Keratinocyte (primary cell): ENCODE results near the gene TMCO4. TPM values are rescaled to one million over a fixed set of nuclear protein-coding genes. Genes with fewer than 3 reads are reported as not detected.

Experiments used
- DNase-seq: peaks from one replicate; pipeline ENCODE4 v3.0.0-alpha.2; 2011; ENCODE audit warnings: low read depth, missing footprints, low spot score
- FAIRE-seq: peaks from 2 replicates; lab custom pipeline; 2011; peaks lifted over from hg19 to GRCh38; lab: Jason Lieb, UNC
- H2AFZ ChIP-seq: 2 replicates; pipeline ENCODE4 v1.6.0; 2012; ENCODE audit warnings: low read length, control low read depth, inconsistent platforms; ENCODE audit not compliant: control insufficient read depth
- H3K27ac ChIP-seq: 2 replicates; pipeline ENCODE4 v1.5.1; 2011; ENCODE audit warnings: low read length; ENCODE audit not compliant: control insufficient read depth, insufficient read depth
- H3K27me3 ChIP-seq: 3 replicates; pipeline ENCODE4 v1.6.0; 2011; ENCODE audit warnings: low read length; ENCODE audit not compliant: control insufficient read depth, insufficient read depth; ENCODE audit errors: extremely low read depth
- H3K36me3 ChIP-seq, 2 experiments: 2 replicates in 1 of 2; 3 replicates in 1 of 2; pipeline ENCODE4 v1.5.1; 2011; ENCODE audit warnings: low read length in 2 of 2, mild to moderate bottlenecking in 1 of 2; ENCODE audit not compliant: control insufficient read depth in 2 of 2, insufficient read depth in 2 of 2; ENCODE audit errors: extremely low read depth in 1 of 2
- H3K4me1 ChIP-seq: 3 replicates; pipeline ENCODE4 v1.5.1; 2011; ENCODE audit warnings: low read length; ENCODE audit not compliant: control insufficient read depth, insufficient read depth; ENCODE audit errors: extremely low read depth
- H3K4me2 ChIP-seq: 3 replicates; pipeline ENCODE4 v1.6.0; 2011; ENCODE audit warnings: low read depth, low read length; ENCODE audit not compliant: control insufficient read depth, insufficient read depth; ENCODE audit errors: extremely low read depth
- H3K4me3 ChIP-seq, 3 experiments: fragments of 200-600 bp in 1 of 3; sonication (generic) in 1 of 3; 2 replicates in 2 of 3; 3 replicates in 1 of 3; pipeline ENCODE4 v1.5.1; 2011 to 2016; ENCODE audit warnings: low read length in 3 of 3, mild to moderate bottlenecking in 3 of 3, control low read depth in 2 of 3, inconsistent platforms in 1 of 3, low read depth in 1 of 3, mixed read lengths in 1 of 3, mixed run types in 1 of 3, moderate library complexity in 1 of 3; ENCODE audit not compliant: control insufficient read depth in 2 of 3, insufficient read depth in 2 of 3; ENCODE audit errors: extremely low read depth in 1 of 3
- H3K79me2 ChIP-seq: 2 replicates; pipeline ENCODE4 v1.6.0; 2012; ENCODE audit warnings: low read length; ENCODE audit not compliant: control insufficient read depth, insufficient read depth
- H3K9ac ChIP-seq: 3 replicates; pipeline ENCODE4 v1.6.0; 2011; ENCODE audit warnings: low read length; ENCODE audit not compliant: control insufficient read depth, insufficient read depth; ENCODE audit errors: extremely low read depth
- H3K9me1 ChIP-seq: 3 replicates; pipeline ENCODE4 v1.6.0; 2011; ENCODE audit warnings: low read length; ENCODE audit not compliant: control insufficient read depth, insufficient read depth; ENCODE audit errors: extremely low read depth
- H3K9me3 ChIP-seq: 2 replicates; pipeline ENCODE4 v1.5.1; 2012; ENCODE audit warnings: low read depth, low read length; ENCODE audit not compliant: control insufficient read depth
- H4K20me1 ChIP-seq: 3 replicates; pipeline ENCODE4 v1.6.0; 2011; ENCODE audit warnings: low read length; ENCODE audit not compliant: control insufficient read depth, insufficient read depth; ENCODE audit errors: extremely low read depth
- EZH2 ChIP-seq: IDR thresholded peaks from one replicate; pipeline ENCODE4 v1.6.1; 2012; ENCODE audit warnings: inconsistent platforms, mild to moderate bottlenecking, low read length, moderate library complexity
- dilution Hi-C: fragments of 300-500 bp; cut with MboI; formaldehyde crosslinking; loops from one replicate; pipeline ENCODE4 v1.7.0; 2020; ENCODE audit warnings: low sequenced_read_pairs; ENCODE audit not compliant: extremely low pct_ligation_motif_present
- polyA plus RNA-seq, 5 experiments: library from polyadenylated mRNA; depleted of rRNA in 3 of 5; stranded (reverse) in 3 of 5; stranded (forward) in 1 of 5; unstranded in 1 of 5; fragments of >200 nt; gene quantifications; 1 replicate in 1 of 5; 2 replicates in 3 of 5; 3 replicates in 1 of 5; pipeline versions ENCODE4 v1.2.1 to v1.2.3, GENCODE V29; 2011 to 2012; ENCODE audit warnings: missing spikeins in 2 of 5, low read depth in 1 of 5, low replicate concordance in 1 of 5
- TF ChIP-seq, protein P1 (sequence below), 3 experiments: IDR thresholded peaks in 1 of 3; conservative IDR thresholded peaks in 1 of 3; optimal IDR thresholded peaks in 1 of 3; 2 replicates in 2 of 3; 3 replicates in 1 of 3; pipeline versions ENCODE3 to v1.5.1; 2011; ENCODE audit warnings: low read length in 3 of 3, mild to moderate bottlenecking in 3 of 3, moderate library complexity in 2 of 3, control low read depth in 1 of 3, inconsistent platforms in 1 of 3; ENCODE audit not compliant: insufficient read depth in 2 of 3; ENCODE audit errors: extremely low read depth in 1 of 3

TMCO4 gene
- polyA plus RNA-seq, 1 donor (not counting 4 experiments of a cell fraction or from before 2014, with no cell fraction given): 1.2 TPM

DNA sequence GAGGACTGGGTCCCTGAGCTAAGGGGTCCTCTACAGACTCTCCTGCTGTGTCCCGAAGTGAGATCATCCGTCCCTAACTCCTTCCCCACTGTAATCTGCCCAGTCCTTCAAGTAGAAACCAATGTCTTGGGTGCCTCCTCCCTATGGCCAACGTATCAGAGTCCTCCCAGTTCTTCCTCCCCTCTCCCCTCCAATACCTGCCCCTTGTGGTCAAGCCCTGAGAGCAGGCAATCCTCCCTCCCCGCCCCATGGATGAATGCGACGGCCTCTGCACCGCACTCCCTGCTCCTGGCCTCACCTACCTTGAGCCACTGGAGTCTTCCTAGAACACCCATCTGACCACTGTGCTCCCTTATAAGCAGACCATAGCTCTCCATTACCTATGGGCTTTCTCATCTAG lies 103.9 kb downstream of the TMCO4 start:
- Histone ChIP-seq H3K27me3 (no peaks in the 10 kb centered on the region), H3K4me1 (no peaks in the 10 kb centered on the region), H3K79me2 (no peaks in the 10 kb centered on the region), H2AFZ (no peak overlapping the region), H3K4me3 (no peak overlapping the region), H3K27ac (no peak overlapping the region), H3K4me2 (no peak overlapping the region), H4K20me1 (no peaks in the 10 kb centered on the region), H3K9me3 (no peaks in the 10 kb centered on the region), H3K36me3 (no peaks in the 10 kb centered on the region), H3K9ac (no peak overlapping the region), H3K9me1 (no peaks in the 10 kb centered on the region)
- no peak for TF ChIP-seq EZH2
- TF ChIP-seq, protein P1, sequence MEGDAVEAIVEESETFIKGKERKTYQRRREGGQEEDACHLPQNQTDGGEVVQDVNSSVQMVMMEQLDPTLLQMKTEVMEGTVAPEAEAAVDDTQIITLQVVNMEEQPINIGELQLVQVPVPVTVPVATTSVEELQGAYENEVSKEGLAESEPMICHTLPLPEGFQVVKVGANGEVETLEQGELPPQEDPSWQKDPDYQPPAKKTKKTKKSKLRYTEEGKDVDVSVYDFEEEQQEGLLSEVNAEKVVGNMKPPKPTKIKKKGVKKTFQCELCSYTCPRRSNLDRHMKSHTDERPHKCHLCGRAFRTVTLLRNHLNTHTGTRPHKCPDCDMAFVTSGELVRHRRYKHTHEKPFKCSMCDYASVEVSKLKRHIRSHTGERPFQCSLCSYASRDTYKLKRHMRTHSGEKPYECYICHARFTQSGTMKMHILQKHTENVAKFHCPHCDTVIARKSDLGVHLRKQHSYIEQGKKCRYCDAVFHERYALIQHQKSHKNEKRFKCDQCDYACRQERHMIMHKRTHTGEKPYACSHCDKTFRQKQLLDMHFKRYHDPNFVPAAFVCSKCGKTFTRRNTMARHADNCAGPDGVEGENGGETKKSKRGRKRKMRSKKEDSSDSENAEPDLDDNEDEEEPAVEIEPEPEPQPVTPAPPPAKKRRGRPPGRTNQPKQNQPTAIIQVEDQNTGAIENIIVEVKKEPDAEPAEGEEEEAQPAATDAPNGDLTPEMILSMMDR (optimal IDR thresholded peaks at IDR 0.05 in 1 of 3, IDR thresholded peaks at IDR 0.05 in 1 of 3, conservative IDR thresholded peaks at IDR 0.05 in 1 of 3; ENCODE audit: extremely low read depth in 1 of 3, insufficient read depth in 2 of 3, low read length in 3 of 3): no peak
- DNase-seq: no peak
- dilution Hi-C loops: no loop called here
- FAIRE-seq: no peak

DNA sequence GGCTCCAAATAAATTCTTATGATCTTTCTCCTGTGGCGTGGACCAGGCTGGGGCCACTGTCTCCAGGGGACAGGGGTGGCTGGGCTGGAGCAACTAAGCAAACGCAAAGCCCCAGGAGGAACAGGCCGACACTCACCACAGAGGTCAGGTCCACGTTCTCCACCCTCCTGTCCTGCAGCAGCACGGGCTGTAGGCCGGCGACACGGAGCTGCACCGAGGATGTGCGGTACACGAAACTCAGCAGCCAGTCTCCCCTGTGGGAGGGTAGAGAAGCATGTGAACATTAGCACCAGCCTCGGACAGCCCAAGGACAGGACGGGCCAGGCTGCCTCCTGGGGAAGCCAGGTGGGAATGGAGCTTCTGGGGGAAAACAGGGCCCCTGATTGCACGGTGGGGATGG lies 105.4 kb downstream of the TMCO4 start:
- Histone ChIP-seq H3K36me3 (no peaks in the 10 kb centered on the region), H3K9me1 (no peaks in the 10 kb centered on the region), H4K20me1 (no peaks in the 10 kb centered on the region), H3K4me2 (no peak overlapping the region), H3K27ac (no peak overlapping the region), H3K27me3 (no peaks in the 10 kb centered on the region), H2AFZ (no peak overlapping the region), H3K9me3 (no peaks in the 10 kb centered on the region), H3K9ac (no peak overlapping the region), H3K4me1 (no peaks in the 10 kb centered on the region), H3K4me3 (no peak overlapping the region), H3K79me2 (no peaks in the 10 kb centered on the region)
- TF ChIP-seq, protein P1 (optimal IDR thresholded peaks at IDR 0.05 in 1 of 3, IDR thresholded peaks at IDR 0.05 in 1 of 3, conservative IDR thresholded peaks at IDR 0.05 in 1 of 3; ENCODE audit: extremely low read depth in 1 of 3, insufficient read depth in 2 of 3, low read length in 3 of 3): no peak
- no peak for TF ChIP-seq EZH2
- FAIRE-seq (no peak), DNase-seq (no peak)
- dilution Hi-C loops: no loop called here
